Loucy (cell line): Measurements from ENCODE around the gene TRIP6.

Experiments used
- EZH2phosphoT487 ChIP-seq: fragments of 200-600 bp; IDR thresholded peaks from 2 replicates; pipeline ENCODE4 v1.6.1; 2018; ENCODE audit warnings: antibody characterized with exemption, mild to moderate bottlenecking, moderate library complexity, borderline replicate concordance
- TF ChIP-seq, protein P1 (sequence below): fragments of 200-600 bp; sonication (generic); conservative IDR thresholded peaks from 2 replicates; pipeline ENCODE4 v1.5.1; 2014; ENCODE audit warnings: mild to moderate bottlenecking, antibody characterized with exemption, low read length

DNA sequence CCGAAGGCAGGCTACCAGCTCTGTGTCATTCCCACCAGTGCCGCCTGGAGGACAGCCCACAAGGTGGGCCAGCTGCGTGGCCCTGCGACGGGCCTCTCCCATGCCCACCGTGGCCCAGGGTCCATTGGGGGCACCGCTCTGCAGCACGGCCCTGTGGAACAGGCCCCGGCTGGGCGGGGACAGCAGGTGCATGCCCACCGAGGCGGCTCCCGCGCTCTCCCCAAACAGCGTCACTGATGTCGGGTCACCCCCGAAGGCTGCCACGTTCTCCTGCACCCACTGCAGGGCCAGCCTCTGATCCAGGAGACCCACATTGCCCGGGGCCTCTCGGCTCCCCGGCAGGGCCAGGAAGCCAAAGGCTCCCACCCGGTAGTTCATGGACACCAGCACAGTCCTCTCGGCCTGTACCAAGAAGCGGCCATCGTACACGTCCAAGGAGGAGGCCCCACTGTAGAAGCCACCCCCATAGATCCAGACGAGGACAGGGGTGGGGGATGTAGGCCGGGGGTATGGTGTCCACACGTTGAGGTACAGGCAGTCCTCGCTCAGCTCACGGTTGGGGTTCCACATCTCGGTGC is 26.2 kb downstream of the TRIP6 start:
- TF ChIP-seq, protein P1, sequence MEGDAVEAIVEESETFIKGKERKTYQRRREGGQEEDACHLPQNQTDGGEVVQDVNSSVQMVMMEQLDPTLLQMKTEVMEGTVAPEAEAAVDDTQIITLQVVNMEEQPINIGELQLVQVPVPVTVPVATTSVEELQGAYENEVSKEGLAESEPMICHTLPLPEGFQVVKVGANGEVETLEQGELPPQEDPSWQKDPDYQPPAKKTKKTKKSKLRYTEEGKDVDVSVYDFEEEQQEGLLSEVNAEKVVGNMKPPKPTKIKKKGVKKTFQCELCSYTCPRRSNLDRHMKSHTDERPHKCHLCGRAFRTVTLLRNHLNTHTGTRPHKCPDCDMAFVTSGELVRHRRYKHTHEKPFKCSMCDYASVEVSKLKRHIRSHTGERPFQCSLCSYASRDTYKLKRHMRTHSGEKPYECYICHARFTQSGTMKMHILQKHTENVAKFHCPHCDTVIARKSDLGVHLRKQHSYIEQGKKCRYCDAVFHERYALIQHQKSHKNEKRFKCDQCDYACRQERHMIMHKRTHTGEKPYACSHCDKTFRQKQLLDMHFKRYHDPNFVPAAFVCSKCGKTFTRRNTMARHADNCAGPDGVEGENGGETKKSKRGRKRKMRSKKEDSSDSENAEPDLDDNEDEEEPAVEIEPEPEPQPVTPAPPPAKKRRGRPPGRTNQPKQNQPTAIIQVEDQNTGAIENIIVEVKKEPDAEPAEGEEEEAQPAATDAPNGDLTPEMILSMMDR: no peak
- no peak for TF ChIP-seq EZH2phosphoT487
